Stimulated activated CD4-positive, alpha-beta T cell treated with anti-CD3 and anti-CD28 coated beads, Interleukin-1b, Interleukin-23, amount 100 ng/mL, for 24 hours (primary cell): ENCODE data around the gene LSAMP.

Experiments
- DNase-seq, 4 experiments: peaks; one replicate each; pipeline ENCODE4 v3.0.0-alpha.2; 2020; ENCODE audit warnings: low read depth in 4 of 4, low spot score in 1 of 4

The LSAMP gene

DNA sequence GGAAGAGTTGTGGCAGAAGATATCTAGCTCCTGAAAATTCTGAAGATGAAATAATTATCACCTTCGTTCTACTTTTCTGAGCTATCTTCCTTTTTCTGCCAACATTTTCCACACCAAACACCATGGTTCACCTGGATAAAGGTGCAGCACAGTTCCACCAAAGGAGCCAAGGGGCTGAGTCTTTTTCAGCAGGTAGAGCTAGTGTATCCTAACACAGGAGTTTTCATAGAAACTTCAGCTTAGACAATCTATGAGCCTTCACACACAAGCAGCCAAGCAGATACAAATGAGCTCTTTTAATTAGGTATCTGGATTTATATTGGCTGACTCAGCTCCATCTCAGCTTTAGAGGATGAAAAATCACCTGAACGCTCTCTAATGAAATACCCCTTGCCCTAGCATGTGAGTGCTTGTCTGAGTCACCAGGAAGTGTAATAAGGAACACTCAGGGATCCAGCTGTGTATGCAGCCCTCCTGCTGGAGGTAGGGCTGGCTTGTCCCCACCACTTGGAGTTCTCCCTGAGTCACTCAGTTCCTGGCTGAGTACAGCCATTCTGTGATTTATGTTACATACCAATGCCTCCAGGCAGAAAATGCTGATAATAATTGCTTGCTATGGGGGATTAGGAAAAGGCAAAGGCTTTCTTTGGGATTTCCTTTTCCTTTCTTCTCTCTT, 385.7 kb downstream of the LSAMP start:
- no peak for DNase-seq

DNA sequence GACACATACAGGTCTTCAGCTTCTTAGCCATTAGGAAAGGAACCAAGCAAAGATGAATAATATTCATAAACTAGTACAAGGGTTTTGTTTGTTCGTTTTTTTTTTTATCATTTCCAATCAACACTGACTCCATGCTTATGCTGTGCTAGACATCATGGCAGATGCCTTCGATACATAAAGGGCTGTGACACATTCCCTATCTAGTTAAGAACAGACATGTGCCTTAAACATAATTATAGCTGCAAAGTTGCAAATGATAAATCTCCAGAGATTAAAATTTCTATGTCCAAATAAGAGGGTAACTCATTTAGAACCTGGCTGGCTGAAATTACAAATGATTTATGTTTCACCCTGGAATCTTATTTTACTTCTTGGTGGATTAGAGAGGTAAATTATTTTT, 386.4 kb downstream of the LSAMP start:
- no peak for DNase-seq

DNA sequence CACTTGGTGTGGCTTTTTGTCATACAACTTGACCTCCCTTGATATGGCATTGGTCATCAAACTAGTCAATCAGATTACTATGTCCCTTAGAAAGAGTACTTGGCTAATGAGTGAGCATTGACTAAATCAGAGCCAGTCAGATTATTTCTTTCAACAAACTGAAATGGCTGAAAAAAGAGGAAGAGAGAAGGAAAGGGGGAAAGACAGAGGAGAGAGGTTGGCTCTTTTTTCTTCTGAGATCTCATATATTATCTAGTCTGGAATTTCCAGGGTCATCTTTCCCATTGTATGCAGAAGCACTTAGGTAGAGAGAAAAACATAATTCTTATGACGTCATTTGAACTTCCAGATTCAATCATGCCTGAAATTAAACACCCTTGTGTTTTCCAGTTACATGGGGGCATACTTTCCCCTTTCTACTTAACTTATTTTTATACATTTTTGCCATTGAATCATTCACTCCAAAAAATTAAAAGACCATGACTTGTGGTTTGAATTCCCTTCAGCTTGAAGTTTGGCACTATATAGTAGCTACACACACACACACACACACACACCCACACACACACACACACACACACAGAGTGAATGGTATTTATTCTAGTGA, 387.8 kb downstream of the LSAMP start:
- DNase-seq, result no peak

DNA sequence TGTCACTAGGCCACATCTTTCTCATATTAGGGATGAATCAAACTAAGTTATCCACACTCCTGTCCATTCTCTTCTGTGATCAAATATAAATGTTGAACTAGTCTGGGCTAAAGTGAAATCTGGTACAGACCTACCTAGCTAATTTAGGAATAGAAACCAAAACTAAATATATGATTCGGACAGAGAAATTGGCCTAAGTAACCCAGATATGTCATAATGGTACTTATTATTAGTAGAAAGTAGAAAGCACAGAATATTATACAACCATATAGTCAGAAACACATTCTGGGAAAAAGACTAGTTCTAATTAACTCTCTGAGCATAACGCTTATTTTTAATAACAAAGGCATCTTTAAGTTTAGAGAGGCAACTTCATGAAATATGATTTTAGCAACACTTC, 389.0 kb downstream of the LSAMP start:
- no peak for DNase-seq

DNA sequence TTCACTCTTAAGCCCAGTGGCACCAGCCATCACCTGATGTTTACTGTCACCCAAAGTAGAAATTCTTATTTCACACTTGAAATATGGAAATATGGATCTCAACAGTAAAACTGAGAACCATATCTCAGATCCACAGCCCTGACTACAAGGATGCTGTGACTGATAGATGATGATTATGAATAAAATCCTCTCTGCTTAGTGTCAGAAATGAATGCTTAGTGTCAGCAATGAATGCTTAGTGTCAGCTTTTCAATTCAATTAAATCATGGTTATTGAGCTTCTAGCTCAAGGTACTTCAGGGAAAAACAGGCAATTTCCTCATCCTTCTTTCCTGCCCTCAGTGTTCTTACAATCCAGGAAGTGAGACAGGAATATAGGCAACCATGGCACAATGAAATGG, 392.3 kb downstream of the LSAMP start:
- no peak for DNase-seq

DNA sequence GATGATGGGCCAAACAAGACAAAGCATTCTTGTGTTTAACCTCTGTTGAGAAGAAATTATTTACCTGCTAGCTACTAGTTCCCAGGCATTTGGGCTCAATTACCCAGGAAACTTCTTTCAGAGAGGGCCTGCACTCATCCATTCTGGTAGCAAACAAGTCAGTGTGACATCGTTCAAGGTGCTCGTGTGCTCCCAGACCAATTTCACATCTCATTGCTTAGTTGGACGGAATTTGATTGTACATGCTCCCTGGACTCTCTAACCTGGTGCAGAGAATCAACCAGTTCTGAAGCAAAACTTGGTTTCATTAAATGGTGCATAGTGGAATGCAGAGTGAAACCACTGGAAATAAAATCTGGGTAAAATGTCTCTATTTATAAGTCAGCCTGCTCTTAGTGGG, 392.7 kb downstream of the LSAMP start:
- DNase-seq, result no peak

DNA sequence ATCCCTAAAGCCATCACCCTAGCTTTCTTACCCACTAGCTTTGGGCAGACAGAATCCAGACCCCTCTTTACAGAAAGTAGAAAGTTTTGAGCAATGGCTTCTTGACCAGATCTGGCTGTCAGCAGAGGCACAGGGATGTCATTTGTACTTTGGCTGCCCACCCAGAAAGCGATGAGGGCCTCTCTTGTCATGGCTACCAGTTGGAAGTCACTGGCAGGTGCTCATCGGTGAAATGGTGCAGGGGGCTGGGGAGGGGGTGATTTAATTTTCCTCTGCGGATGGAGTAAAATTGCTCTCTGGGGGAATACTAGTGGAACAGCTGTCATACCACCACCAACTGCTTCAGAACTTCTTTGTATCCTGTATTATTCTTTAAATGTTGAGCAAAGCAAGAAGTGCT, 393.7 kb downstream of the LSAMP start:
- DNase-seq, result no peak

DNA sequence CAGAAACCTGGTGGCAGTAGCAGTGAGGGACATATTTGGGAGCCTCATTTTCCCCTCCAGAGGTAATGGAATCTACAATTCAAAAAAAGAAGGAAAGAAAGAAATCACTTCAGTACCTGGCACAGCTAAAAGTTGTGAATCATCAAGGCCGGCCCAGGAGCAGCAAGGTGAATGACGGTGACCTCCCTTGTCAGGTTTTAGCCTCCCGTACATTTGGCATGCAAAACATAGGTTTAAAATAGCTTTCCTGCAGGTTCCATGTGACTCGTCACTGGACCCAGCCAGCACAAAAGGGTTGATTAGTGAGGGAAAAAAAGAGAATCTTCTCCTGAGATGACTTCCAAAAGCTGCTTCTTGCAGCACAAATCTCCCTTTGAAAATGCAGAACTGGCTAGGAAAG, 394.2 kb downstream of the LSAMP start:
- DNase-seq, result no peak

DNA sequence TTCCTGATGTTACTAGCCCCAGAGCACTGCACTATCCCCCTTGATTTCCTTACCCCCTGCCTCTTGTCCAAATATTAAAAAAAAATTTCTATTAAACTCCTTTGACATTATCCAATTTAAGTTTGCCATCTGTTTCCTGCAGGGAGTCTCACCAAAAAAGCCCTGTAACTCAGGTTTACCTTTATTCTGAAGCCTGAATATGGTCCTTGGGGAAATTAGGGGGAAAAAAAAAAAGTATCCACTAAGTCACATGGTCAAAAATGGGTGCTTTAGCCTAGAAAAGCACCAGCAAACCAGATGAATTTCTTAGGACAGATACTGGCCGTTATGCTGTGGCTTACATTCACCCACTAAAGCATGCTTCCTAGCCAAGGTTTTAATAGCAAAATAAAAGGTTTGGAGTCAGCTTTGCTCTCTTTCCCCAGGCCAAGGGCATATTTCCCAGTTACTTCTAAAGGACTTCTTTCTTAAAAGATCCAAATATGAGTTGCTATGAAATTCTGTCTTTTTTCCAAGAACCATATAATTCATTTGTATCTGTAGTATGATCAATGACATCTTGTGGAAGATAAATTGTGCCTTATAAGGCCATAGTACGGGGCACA, 394.9 kb downstream of the LSAMP start:
- DNase-seq, result no peak

DNA sequence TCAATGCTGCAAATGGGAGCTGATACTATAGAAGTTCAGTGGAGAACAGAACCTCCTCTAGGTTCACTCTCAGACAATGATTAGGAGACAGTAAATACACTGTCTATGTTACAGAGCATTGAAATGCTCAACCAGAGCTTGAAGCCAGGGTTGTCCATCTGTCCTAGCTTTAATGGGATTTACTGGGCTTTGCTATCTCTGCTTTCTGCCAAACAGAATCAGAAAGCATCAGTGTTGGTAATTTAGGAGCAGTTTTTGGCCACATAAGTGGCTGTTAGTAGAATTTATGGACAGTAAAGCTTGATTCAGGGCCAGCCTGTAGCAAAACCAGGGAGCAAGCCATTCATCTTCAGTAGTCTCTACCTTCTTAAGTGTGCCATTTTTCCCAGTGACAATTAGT, 396.3 kb downstream of the LSAMP start:
- no peak for DNase-seq

DNA sequence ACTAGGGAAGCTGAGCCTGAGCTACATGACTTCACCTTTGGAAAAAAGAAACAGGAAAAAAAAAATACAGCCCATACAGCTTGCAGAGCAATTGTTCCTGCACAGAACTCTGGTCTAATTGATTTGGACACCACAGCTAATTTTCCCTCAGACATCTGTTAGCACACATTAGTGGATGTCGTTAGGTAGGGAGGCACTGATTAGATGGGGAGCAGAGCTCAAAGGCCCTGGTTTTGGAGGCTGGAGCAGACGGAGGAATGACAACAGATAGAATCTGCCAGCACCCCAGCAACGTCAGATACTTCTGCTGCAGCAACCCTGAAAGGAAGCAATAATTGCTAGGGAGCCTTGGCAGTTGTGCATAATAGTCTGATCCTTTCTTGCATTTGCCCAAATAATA, 398.9 kb downstream of the LSAMP start:
- DNase-seq, result no peak

DNA sequence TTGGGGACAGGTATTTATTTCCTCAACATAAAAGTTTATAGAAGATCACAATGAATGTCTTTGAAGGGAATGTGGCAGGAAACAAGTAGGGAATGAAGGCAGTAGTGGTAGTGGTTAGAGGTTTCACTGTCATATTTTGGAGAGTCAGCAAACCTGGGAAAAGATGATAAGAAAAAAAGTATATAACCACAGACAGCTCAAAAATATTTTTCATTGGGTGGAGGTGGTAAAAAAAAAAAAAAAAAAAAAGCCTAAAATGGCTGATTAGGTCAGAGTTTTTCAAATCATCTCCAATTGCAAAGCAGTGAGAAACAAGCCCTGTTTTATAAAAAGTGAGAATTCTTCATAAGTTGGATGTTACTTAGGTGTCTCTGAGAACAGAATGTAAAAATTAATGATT, 400.0 kb downstream of the LSAMP start:
- no peak for DNase-seq

DNA sequence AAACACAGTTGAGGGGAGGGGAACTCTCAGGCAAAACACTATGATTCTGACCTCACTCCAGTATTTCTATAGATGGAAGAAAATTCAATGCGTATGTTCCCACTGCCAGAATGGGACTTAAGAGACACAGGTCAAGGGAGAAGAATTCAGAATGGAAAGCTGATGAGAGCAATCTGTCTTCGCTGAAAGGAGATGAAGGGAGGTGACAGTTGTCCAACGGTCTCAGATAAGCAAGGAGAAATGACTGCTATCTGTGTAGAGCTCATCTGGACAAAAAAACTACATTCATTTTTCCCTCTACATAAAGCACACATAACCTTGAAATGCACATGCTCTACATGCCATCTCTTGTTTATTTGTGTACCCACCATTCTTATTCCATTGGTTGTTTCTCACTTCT, 405.1 kb downstream of the LSAMP start:
- no peak for DNase-seq

DNA sequence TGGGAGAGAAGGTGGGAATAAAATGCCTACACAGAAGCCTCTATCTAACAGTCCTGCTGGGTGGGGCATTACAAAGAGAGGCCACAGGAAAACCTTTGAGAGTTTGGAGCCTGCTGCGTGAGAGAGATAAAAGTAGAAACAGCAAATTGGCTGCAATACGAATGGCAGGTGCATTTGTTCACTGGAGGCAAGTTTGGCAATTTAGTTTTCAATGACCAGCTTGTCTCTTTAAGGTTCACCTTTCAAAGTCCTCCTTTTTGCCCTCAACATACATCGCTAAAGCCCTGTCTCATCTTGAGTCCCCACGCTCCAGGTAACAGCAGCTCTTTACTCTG, 405.7 kb downstream of the LSAMP start:
- no peak for DNase-seq

DNA sequence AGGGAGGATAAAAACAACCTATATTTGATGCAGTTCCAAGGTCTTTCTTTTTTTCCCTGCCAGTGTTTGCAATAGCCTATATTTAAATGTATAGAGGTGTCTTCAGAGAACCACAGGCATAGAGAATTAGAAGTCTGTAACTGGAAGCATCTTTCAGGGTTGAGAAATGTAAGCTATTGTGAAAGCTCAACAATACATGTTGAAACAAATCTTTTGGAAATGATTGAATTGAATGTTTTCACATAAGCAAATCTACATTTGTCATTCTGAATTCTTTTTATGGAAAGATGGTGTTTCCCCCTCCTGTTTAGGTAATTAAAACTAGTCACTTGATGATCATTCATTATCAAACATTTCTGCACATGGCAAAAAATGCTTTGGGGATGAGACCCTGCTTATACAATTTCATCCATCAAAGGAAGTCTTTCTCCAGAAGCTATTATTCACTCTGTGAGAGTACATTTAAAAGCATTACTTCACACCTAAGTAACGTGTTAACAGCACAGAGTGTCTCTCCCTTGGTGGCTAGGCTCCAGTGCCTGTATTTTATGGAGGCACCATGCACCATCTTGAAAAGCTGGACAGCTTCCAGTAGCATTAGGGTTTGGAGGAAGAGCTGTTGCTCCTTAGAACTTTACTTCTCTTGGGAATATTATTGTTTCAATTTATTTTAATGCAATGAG, 406.2 kb downstream of the LSAMP start:
- DNase-seq, result no peak

DNA sequence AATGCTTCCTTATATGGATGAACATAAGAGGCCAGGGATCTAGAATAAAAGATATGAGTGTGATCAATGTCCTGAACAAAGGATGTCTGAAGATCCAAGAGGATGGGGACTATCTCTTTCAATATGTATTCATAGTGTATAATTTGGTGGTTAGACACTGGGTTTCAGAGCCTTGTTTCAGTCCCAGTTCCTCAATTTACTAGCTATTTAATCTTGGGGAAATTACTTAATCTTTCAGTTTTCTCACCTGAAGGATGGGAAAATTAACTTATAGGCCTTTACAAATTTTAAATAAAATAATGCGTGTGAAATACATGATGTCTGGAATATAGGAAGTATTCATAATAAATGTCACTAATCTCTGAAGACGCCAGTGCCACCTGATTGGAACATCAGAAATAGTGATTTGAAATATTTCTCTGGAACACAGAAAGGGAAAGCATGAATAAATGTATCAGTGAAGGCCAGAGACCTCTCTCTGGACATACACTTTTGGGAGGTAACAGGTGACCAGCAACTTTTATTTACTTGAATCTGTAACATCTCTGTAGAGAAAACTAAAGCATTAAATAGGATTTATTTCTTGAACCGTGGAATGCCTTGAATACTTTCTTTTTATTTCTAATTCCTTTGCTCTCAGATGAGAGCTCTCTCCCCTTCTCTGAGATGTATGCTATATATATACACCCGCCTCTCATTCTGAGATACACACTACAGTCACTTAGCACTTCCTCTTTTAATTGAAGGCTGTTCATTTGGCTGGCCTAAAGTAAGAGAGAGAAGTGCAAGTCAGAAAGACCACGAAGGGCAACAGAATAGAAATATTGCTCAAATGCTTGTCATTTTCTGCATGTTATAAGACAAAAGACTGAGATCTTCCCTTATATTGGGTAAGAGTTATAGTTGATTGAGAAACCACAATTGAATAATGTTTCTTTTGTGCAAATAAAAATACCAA, 407.1 kb downstream of the LSAMP start:
- DNase-seq, result no peak

DNA sequence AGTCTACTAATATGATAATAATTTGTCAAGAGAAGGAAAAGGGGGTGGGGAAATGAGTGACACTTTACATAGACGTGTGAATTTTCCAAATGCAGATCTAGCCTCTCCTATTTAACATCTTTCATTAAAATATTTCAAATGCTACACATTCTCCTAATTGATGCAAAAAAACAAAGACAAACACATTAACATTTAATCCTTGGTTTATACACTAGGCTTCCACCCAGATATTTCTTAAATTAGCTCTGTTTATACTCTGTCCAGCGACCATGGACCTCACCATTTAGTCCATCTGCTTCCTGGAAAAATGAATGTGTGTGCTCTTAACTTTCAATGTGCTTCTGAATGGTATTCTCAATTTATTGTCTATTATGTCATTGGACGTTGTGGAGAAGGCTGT, 409.9 kb downstream of the LSAMP start:
- DNase-seq, result no peak

DNA sequence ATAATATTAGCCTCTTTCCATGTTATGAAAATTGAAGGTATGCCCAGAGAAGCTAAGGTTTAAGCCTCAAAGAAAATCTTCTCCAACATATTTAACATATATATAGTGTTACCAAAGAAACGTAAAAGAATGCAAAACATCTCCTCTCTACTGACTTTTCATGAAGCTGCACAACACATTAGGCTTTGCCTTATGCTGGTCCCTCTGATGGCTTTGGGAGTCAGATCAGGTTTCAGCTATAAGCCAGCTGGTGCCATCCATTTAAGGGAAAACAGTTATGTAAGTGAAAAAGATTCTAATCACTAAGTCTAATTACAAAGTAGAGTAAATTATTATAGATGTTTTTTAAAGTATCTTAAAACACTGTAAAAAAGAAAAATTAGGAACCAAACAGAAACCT, 410.5 kb downstream of the LSAMP start:
- DNase-seq, result no peak

DNA sequence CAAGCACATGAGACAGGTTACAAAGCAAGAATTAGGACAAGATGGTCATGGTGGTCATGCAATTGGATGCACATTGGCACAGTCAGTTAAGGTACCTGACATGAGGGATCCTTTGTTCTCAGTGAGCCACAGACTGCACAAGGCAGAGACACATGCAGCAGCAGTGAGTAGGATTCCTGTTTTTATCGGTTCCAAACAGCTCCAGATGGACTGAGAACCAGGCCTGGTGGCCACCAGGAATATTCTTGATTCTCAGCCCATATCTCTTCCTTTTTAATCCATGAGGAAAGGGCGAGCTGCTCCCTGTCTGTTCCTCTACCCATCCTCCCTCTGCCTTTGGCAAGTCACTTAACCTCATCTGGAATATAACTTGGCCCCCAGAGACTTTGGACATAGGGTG, 411.2 kb downstream of the LSAMP start:
- no peak for DNase-seq

DNA sequence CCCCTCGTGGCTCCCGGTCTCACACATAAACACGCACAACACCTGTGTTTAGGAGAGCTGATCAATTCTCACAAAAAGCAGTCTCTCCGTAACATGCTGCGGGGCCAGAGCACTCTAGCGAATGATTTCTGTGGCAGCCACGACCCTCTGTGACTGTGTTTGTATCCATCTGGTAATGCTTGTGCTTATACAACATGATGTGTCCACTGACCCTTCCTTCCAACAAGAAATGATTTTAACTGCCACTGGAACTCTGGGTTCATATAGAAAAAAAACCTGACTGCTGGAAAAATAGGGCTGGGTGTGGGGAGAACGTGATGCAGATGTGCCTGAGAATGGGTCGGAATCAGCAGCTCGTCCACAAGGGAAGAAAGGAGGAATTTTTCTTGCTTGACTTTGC, 411.8 kb downstream of the LSAMP start:
- no peak for DNase-seq

DNA sequence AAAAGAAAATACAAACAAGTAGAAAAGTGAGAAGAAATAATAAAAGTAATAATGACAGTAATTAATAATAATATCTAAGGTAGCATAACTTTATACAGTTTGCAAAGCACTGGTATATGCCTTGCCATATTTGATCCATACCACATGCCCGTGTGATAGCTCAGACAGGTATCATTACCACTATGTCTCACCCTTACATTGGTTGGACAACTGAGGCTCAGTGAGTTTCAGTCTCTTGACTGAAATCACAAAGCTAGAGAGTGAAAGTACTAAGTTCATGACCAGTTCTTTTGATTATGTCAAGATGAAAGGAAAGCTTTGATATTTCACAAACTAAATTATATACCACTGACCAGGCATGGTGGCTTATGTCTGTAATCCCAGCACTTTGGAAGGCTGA, 413.1 kb downstream of the LSAMP start:
- no peak for DNase-seq
